GM21381 (cell line): ENCODE results near the gene NFATC1.
"Not testable (repeated sequence)": the region's sequence is repeated elsewhere in the genome, so short reads cannot be mapped to it uniquely, and the experiment has no call there.

Experiments
- ATAC-seq: cut with Tn5 transposase; IDR thresholded peaks from one replicate; pipeline ENCODE4 v1.9.1; 2021; ENCODE audit warnings: mild to moderate bottlenecking, moderate library complexity; ENCODE audit not compliant: unreplicated experiment

NFATC1 gene

GRCh38 chr18:79374408-79375171, 21.1 kb upstream of the NFATC1 start:
- peak; percentile 86 for ATAC-seq

- ATAC-seq: no peak
Measured at GRCh38 chr18:79375441-79376154, 20.1 kb upstream of the NFATC1 start.

- not testable (repeated sequence) for ATAC-seq
Measured at GRCh38 chr18:79376661-79377060, 19.1 kb upstream of the NFATC1 start.

- ATAC-seq: no peak
Measured at GRCh38 chr18:79377187-79377891, 18.4 kb upstream of the NFATC1 start.

GRCh38 chr18:79378536-79379250, 17.0 kb upstream of the NFATC1 start:
- peak; percentile 71 for ATAC-seq

GRCh38 chr18:79379251-79379905, 16.4 kb upstream of the NFATC1 start:
- ATAC-seq: no peak

- no peak for ATAC-seq
Measured at GRCh38 chr18:79379931-79380815, 15.6 kb upstream of the NFATC1 start.

- ATAC-seq: no peak
Measured at GRCh38 chr18:79380816-79381806, 14.6 kb upstream of the NFATC1 start.

GRCh38 chr18:79381811-79382311, 13.9 kb upstream of the NFATC1 start:
- no peak for ATAC-seq

- ATAC-seq: no peak
Measured at GRCh38 chr18:79382681-79383387, 12.9 kb upstream of the NFATC1 start.

GRCh38 chr18:79383388-79384056, 12.2 kb upstream of the NFATC1 start:
- ATAC-seq: no peak

- ATAC-seq: no peak
Measured at GRCh38 chr18:79384151-79384807, 11.5 kb upstream of the NFATC1 start.

GRCh38 chr18:79384834-79385233, 10.9 kb upstream of the NFATC1 start:
- no peak for ATAC-seq

GRCh38 chr18:79385326-79385707, 10.4 kb upstream of the NFATC1 start:
- no peak for ATAC-seq

- no peak for ATAC-seq
Measured at GRCh38 chr18:79385708-79386341, 9.9 kb upstream of the NFATC1 start.

- no peak for ATAC-seq
Measured at GRCh38 chr18:79386547-79386946, 9.2 kb upstream of the NFATC1 start.
